GM18507 (cell line): ENCODE measurements around the gene ARAP3.

Experiments used
- DNase-seq: peaks from one replicate; pipeline ENCODE4 v3.0.0; 2011; ENCODE audit warnings: low read depth; ENCODE audit not compliant: insufficient read length; ENCODE audit errors: extremely low spot score
- FAIRE-seq: peaks from 2 replicates; lab custom pipeline; 2011; peaks lifted over from hg19 to GRCh38; lab: Jason Lieb, UNC

The ARAP3 gene

DNA sequence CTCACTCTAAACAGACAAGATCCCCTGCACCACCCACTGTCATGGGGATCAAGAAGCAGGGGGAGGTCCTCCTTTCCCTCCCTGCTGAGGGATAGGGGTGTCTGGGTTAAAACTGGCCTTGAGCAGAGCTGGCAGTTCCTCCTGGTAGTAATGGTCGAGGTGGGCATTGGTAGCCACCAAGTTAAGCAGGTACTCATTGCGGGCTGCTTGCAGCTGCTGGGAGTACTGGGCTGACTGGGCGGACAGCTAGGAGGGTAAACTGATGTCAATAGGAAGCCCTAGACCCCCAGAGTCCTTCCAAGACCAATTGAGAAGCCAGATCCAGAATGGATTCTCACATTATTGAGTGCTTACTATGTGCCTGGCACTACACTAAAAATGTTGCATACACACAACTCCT, 34.2 kb downstream of the ARAP3 start:
- FAIRE-seq (no peak), DNase-seq (no peak)

DNA sequence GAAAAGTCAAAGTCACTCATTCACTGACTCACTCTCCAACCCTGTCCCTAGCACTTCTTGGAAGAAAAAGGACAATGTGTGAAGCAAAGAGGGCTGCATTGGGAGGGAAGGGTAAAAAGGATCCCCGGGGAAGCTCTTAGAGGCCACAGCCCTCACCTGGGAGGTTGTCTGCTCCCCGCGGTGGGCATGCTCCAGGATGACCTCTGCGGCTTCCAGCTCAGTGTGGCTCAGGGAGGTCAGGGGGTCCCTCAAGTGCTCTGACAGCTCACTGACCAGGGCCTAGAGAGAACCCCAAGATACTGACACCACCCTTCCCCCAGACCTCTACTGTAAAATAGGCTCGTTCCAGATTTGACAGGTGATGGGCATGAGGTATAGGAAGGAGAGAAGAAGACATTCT, 34.8 kb downstream of the ARAP3 start:
- no peak for FAIRE-seq
- DNase-seq, result no peak

DNA sequence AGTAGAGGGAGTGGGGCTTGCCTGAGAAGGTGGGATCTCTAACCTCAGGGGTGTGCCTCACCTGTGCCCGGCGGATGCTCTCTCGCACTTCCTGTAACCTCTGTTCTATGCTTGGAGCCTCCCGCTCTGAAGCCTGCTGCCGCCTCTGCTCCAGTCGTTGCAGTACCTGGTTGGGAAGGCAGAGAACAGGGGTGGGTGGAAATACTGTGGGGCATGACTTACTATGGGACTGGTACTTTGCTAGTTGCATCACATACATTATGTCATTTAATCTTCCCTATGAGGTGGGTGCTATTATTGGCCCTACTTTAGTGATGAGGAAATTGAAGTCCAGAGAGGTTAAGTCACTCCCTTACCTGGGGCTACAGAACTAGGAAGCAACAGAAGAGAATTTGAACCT, 36.0 kb downstream of the ARAP3 start:
- no peak for FAIRE-seq
- DNase-seq, result no peak

GRCh38 chr5:141641634-141642267, 40.3 kb downstream of the ARAP3 start:
- FAIRE-seq, result peak; percentile 66

GRCh38 chr5:141640698-141641097, 41.3 kb downstream of the ARAP3 start:
- FAIRE-seq (no peak), DNase-seq (no peak)

More at GRCh38 chr5:141641634-141642267, 40.3 kb downstream of the ARAP3 start:
- DNase-seq, result no peak

GRCh38 chr5:141640051-141640415, 42.0 kb downstream of the ARAP3 start:
- no peak for FAIRE-seq
- no peak for DNase-seq

- FAIRE-seq (no peak), DNase-seq (no peak)
Measured at GRCh38 chr5:141639357-141640050, 42.5 kb downstream of the ARAP3 start.

DNA sequence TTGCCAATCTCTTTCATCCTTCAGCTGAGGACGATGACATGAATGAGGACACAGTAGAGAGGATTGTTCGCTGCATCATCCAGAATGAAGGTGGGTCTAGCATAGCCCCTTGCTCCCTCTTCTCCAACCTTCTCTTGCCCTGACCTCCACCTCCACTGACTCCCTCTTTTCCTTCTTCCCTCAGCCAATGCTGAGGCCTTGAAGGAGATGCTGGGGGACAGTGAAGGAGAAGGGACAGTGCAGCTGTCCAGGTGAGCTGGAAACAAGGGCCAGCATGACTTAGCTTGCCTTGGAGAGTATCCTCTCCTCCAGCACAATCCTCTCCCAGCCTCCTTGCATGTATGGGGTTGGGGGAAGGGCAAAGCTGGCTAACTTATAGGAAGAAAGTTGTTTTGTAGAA, 43.3 kb downstream of the ARAP3 start:
- DNase-seq (no peak), FAIRE-seq (no peak)

DNA sequence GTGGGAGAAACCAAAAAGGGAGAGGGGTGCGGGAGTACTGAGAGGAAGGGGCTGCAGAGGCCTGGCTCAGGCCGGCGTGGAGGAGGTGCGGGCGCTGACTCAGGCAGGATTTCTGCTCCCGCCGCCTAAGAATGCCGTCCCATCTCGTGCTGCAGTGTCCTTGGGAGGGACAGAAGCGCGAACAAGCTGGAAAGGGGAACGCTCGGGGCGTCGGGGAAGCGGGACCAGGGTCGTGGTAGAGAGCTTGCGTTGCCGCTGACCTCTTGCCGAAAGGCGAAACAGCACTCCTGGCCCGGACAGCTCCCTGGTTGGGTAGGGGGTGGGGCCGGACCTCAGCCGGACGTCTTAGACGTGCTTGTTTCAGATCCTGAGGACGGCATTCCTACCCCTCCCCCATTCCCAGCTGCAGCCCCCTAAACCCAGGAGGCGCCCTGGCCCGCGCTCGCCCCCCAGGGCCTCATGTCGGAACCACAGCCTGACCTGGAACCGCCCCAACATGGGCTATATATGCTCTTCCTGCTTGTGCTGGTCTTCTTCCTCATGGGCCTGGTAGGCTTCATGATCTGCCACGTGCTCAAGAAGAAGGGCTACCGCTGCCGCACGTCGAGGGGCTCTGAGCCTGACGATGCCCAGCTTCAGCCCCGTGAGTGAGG, 44.1 kb downstream of the ARAP3 start:
- DNase-seq, result no peak
- FAIRE-seq, result peak; percentile 69

DNA sequence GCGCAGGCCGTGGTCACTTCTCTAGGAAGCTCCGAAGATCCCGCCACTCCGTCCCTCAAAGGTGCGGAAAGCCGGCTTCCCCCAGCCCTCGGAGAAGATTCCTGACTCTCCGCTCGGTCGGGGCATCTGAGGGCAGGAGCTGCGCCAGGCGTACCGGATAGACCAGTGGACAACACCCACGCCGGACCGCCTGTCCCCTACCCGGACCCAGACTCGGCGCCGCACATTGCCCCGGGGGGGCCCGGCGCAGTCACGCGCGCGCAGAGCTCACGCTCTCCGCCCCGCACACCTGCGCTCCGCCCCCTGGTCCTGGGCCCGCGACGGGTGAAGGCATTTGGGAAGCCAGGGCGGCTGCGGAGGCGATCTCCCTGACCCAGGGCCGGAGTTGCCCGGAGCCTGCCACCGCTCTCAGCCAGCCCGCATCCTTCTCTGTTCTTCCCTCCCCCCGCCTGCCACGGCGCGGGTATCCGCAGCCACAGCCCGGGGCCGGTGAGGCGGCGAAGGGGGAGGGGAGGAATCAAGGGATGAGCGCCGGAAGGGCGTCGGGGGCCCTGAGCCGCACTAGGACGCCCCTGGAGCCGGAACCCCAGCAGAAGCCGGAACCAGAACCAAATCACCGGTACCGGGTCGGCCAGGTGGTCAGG, 44.8 kb downstream of the ARAP3 start:
- FAIRE-seq (no peak), DNase-seq (no peak)

GRCh38 chr5:141636413-141637122, 45.5 kb downstream of the ARAP3 start, which contains the start of the genes HDAC3 and RELL2:
Gene HDAC3, minus strand, starts transcription at chr5:141636849. Its CDS starts 59 bp downstream, at chr5:141636790.
Gene RELL2, plus strand, starts transcription at chr5:141636997. Its CDS starts 1,229 bp downstream, at chr5:141638226.
- DNase-seq (peak; percentile 90), FAIRE-seq (peak; percentile 80)

DNA sequence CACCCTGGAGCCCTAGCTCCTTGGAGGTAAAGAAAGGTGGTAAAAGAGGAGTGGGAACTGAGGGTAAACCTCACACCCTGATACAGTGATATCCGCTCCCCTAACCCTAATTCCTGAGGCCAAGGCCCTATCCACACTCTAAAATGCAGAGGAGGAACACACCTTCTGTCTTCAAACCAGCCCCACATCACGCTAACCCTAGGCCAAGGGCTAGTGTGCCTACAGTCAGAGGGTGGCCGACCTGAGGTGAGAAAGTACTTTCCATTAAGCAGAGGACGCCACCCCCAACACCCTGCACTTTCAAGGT, 46.0 kb downstream of the ARAP3 start:
- FAIRE-seq (no peak), DNase-seq (no peak)

DNA sequence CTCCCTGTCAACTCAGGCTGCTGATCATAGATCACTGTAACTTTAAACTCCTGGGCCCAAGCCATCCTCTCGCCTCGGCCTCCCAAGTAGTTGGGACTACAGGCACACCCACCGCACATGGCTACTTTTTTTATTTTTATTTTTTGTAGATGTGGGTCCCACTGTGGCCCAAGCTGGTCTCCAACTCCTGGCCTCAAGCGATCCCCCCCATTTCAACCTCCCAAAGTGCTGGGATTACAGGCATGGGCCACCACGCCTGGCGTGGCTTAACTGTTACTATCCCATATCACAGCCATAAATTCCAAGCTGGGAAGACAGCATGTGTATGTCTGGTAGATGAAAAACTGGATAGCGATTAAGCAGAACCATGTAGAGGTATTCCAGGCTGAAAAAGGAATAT, 46.4 kb downstream of the ARAP3 start:
- no peak for FAIRE-seq

DNA sequence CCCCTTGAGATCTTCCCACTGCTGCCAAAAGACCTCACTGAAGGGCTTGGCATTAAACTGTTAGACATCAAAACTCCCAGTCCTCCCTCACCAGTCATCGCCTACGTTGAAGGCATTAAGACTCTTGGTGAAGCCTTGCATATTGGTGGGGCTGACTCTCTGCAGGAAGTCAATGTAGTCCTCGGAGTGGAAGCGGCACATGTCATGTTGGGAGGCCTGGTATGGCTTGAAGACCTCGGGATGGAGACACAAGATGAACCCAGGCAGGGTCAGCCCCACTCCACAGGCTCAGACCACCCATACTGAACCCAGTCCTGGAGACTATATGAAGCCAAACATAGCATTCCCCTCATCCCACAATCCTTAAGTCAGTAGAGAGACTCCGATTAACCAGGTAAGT, 47.3 kb downstream of the ARAP3 start:
- DNase-seq, result no peak
- FAIRE-seq, result no peak

More for the DNA sequence above, 46.4 kb downstream of the ARAP3 start:
- DNase-seq, result no peak

- no peak for DNase-seq
- peak; percentile 84 for FAIRE-seq
Measured at GRCh38 chr5:141633871-141634561, 48.0 kb downstream of the ARAP3 start.

DNA sequence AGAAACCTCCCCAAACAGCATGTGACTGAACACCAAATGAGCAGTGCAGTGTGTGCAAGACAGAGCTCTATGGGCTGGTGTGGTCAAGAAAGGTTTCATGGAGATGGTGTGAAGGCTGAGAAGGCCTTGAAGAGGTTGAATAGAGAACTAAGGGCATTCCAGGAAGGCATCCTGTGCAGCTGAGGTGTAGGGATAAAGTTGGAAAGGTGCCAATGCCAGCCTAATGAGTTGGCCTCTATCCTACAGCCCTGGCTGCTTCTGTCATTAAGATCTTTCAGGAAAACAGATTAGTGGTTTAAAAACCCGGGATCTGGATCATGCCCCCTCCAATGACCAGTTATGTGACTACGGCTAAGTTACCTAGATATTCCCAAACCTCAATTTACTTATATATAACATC, 49.4 kb downstream of the ARAP3 start:
- DNase-seq (no peak), FAIRE-seq (no peak)

DNA sequence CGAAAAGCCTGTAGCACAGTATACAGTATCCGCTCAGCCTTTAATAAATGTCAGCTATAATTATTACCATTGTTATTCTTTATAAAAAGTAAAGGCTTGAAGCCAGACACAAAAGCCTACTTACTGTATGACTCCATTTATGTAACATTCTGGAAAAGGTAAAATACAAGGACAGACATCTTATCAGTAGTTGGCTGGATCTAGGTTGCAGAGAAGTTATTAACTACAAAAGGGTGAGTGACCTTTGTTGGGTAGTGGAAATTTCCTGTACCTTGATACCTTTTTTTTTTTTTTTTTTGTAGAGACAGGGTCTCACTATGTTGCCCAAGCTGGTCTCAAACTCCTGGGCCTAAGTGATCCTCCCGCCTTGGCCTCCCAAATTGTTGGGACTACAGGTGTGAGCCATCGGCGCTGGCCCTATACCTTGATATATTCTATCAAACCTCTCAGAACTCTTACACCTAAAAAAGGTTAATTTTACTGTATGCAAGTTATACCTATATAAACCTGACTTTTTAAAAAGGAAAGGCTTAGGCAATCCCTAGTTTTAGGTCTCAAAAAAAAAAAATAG, 51.4 kb downstream of the ARAP3 start:
- FAIRE-seq, result no peak
- no peak for DNase-seq

GRCh38 chr5:141628175-141628788, 53.7 kb downstream of the ARAP3 start:
- FAIRE-seq, result no peak
- DNase-seq, result no peak

DNA sequence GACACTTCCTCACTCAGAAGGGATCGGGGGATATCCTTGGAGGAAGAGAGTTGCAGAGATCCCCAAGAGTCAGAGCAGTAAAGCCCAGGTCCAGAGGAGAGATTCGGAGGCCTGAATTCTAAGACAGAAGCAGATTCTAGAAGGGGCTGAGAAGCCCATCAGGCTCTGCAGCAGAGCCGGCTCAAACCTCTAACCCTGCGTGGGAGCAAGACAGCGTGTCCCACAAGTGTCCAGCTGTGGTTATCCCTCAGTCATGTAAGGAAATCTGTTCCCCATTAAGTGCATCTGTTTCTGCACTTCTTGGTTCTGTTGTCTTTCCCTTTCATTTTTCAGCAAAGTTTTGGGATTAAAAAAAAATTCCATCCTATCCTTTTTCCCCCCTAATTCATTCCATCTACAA, 58.4 kb downstream of the ARAP3 start:
- no peak for FAIRE-seq
- DNase-seq, result no peak
